Common myeloid progenitor, CD34-positive (primary cell): Measurements from ENCODE around the gene ZNF791.

Source experiments
- CTCF ChIA-PET: fragments of 350-600 bp; sonication (Branson Sonifier 250); formaldehyde crosslinking; loops from one replicate; lab custom pipeline; 2021; ENCODE audit warnings: antibody characterized with exemption; lab: Charles Lee
- POLR2A ChIA-PET: fragments of 350-600 bp; sonication (Branson Sonifier 250); formaldehyde crosslinking; loops from one replicate; lab custom pipeline; 2021; ENCODE audit warnings: antibody characterized with exemption; lab: Charles Lee
- DNase-seq, 3 donors: peaks; one replicate each; pipeline versions ENCODE4 v3.0.0 to v3.0.0-alpha.2; 2013
- H3K27ac ChIP-seq, 2 experiments: 1 replicate in 1 of 2; 2 replicates in 1 of 2; pipeline ENCODE4 v1.7.0; 2013; ENCODE audit warnings: inconsistent platforms in 2 of 2, low read length in 2 of 2, mild to moderate bottlenecking in 2 of 2, low read depth in 1 of 2, moderate library complexity in 1 of 2; ENCODE audit not compliant: severe bottlenecking in 2 of 2, insufficient read depth in 1 of 2, poor library complexity in 1 of 2
- H3K27me3 ChIP-seq, 5 experiments: replicated peaks in 2 of 5; 1 replicate in 3 of 5; 2 replicates in 2 of 5; pipeline versions ENCODE4 v1.6.1 to v1.7.0; 2013; ENCODE audit warnings: low read length in 4 of 5, mild to moderate bottlenecking in 2 of 5, moderate library complexity in 2 of 5, inconsistent platforms in 1 of 5; ENCODE audit not compliant: insufficient read depth in 5 of 5, control insufficient read depth in 4 of 5
- H3K36me3 ChIP-seq, 4 experiments: 1 replicate in 2 of 4; 2 replicates in 2 of 4; pipeline versions ENCODE4 v1.6.1 to v1.7.0; 2013; ENCODE audit warnings: low read length in 3 of 4, control low read depth in 1 of 4, mild to moderate bottlenecking in 1 of 4; ENCODE audit not compliant: control insufficient read depth in 4 of 4, insufficient read depth in 4 of 4
- H3K4me1 ChIP-seq, 4 experiments: 1 replicate in 3 of 4; 2 replicates in 1 of 4; pipeline versions ENCODE4 v1.6.1 to v1.7.1; 2013; ENCODE audit warnings: low read length in 3 of 4, mild to moderate bottlenecking in 3 of 4, control low read depth in 1 of 4, inconsistent platforms in 1 of 4, moderate library complexity in 1 of 4; ENCODE audit not compliant: control insufficient read depth in 4 of 4, insufficient read depth in 4 of 4; ENCODE audit errors: control extremely low read depth in 1 of 4
- H3K4me3 ChIP-seq, 7 experiments: 1 replicate in 4 of 7; 2 replicates in 3 of 7; pipeline versions ENCODE4 v1.5.1 to v1.7.0; 2013; ENCODE audit warnings: mild to moderate bottlenecking in 7 of 7, low read length in 6 of 7, moderate library complexity in 6 of 7, inconsistent platforms in 2 of 7, low read depth in 2 of 7, control low read depth in 1 of 7; ENCODE audit not compliant: insufficient read depth in 4 of 7, control insufficient read depth in 1 of 7; ENCODE audit errors: extremely low read depth in 1 of 7
- H3K9me3 ChIP-seq, 5 experiments: 1 replicate in 4 of 5; 2 replicates in 1 of 5; pipeline versions ENCODE4 v1.6.1 to v1.7.1; 2013; ENCODE audit warnings: low read length in 4 of 5, mild to moderate bottlenecking in 2 of 5, inconsistent platforms in 1 of 5, low read depth in 1 of 5, moderate library complexity in 1 of 5; ENCODE audit not compliant: control insufficient read depth in 4 of 5, insufficient read depth in 2 of 5; ENCODE audit errors: control extremely low read depth in 1 of 5
- WGBS: methylation state at CpG from one replicate; pipeline ENCODE4 v1.1.5; 2013; ENCODE audit not compliant: insufficient coverage; 5-methylcytosine and 5-hydroxymethylcytosine counted together

The ZNF791 gene

DNA sequence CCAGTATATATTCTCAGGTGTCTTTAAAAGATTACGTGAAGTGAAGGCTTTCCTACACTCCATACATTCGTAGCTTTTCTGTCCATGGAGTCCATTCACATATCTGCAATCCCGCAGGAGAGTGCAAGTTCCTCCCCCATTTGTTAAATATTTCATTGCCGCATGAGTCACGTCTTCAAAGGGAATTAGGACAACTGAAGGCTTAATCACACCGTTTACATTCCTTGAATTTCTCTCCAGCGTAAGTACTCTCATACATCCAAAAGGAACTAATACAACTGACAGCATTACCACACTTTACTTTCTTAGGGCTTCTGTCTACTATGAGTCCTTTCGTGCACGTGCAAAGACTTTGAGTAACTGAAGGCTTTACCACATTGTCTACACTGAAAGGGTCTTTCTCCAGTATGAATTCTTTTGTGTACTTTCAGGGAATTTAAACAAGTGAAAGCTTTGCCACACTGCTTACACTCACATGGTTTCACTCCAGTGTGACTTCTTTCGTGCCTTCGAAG is 30.5 kb upstream of the ZNF791 start:
- WGBS: 98% methylated on average over 10 of the region's 11 CpGs
- Histone ChIP-seq H3K9me3 (peaks cover 12 to 41% (median 26%) of the 10 kb centered on the region in 5 experiments), H3K36me3 (peaks cover 23 to 58% (median 39%) of the 10 kb centered on the region in 4 experiments), H3K27ac (no peak overlapping the region), H3K27me3 (no peaks in the 10 kb centered on the region), H3K4me1 (no peaks in the 10 kb centered on the region), H3K4me3 (no peak overlapping the region)
- ChIA-PET CTCF (no interaction called here), POLR2A (no interaction called here)
- no peak for DNase-seq

DNA sequence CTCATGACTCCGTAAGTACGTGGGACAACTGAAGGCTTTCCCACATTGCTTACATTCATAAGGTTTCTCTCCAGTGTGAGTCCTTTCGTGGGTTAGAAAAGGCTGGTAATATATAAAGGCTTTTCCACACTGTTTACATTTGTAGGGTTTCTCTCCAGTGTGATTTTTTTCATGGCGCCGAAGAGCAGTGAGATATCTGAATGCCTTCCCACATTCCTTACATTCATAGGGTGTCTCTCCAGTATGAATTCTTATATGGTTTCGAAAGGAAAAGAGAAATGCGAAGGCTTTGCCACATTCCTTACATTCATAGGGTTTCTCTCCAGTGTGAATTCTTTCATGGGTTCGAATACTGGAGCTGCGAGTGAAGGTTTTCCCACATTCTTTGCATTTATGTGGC is 29.6 kb upstream of the ZNF791 start:
- ChIA-PET POLR2A (no interaction called here), CTCF (interaction anchor here (1.0 kb wide), 1 partner anchor 14 kb away, joined by 3 read pairs; no protein-coding TSS in a partner anchor)
- H3K36me3 ChIP-seq: peaks cover 23 to 60% (median 37%) of the 10 kb centered on the region in 4 experiments
- H3K9me3 ChIP-seq: peaks cover 12 to 38% (median 26%) of the 10 kb centered on the region in 5 experiments
- no peaks in the 10 kb centered on the region for H3K27me3 ChIP-seq
- H3K4me1 ChIP-seq: no peaks in the 10 kb centered on the region
- no peak for DNase-seq
- peak overlapping the region in 1 of 7 experiments; percentile 11 for H3K4me3 ChIP-seq
- WGBS: 93% methylated on average over 3 of the region's 9 CpGs
- H3K27ac ChIP-seq: no peak overlapping the region

DNA sequence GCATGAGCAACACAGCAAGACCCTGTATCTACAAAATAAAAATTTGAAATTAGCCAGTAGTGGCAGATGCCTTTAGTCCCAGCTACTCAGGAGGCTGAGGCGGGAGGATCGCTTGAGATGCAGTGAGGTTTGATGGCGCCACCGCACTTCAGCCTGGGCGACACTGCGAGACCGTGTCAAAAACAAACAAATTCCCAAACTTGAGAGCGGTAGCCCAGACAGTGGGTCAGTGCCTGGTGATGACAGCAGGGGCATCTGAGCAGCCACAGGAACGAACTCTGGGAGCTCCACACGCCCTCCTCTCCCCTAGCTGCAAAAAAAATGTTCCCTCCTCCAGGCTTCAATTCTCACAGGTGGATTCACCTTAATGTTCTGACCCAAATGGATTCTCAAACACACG is 14.2 kb upstream of the ZNF791 start:
- no peak for DNase-seq
- ChIA-PET POLR2A (no interaction called here), CTCF (interaction anchor here (0.6 to 1.5 kb wide), 3 partner anchors 9 to 28 kb away, joined by 3 read pairs; partner anchors contain the start of genes ZNF490 and ZNF791)
- Histone ChIP-seq H3K9me3 (no peaks in the 10 kb centered on the region), H3K4me3 (no peak overlapping the region), H3K4me1 (no peaks in the 10 kb centered on the region), H3K36me3 (peaks cover 3 to 24% (median 13%) of the 10 kb centered on the region in 4 experiments), H3K27ac (no peak overlapping the region), H3K27me3 (no peaks in the 10 kb centered on the region)
- WGBS: 99% methylated on average over 10 of the region's 11 CpGs

DNA sequence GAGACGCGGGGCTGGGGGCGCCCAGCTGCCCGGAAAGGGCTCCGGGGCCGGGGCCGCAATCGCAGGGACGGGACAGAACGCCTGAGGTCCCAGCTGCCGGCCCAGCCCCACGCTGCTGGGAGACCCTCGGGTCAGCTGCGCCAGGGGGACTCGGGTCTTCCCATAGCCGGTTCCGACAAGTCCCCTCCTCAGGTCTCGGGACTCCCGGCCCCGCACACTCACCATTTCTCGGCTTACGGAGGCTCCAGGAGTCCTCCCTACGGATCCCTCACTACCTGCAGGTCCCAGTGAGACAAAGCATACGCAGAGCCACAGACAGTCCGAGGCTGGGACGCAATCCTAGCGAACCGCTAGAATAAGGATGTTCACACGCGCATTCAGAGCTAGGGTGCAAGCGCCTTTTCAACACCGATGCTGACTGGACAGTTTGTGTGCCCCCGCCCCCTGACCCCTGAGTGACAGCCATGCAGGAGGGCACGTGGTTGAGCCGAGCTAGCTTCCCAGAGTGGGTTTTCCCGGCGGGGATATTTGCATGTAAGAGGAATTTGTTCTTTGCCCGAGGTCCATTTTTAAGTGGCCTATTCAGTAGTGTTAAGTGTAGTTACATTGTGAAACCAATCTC is 13.7 kb upstream of the ZNF791 start:
- no peak overlapping the region for H3K27ac ChIP-seq
- H3K36me3 ChIP-seq: peaks cover 3 to 24% (median 14%) of the 10 kb centered on the region in 4 experiments
- DNase-seq: no peak
- H3K4me1 ChIP-seq: no peaks in the 10 kb centered on the region
- H3K9me3 ChIP-seq: no peaks in the 10 kb centered on the region
- 93% methylated on average over 27 of the region's 38 CpGs for WGBS
- H3K4me3 ChIP-seq: no peak overlapping the region
- ChIA-PET POLR2A (no interaction called here), CTCF (interaction anchor here (1.1 to 1.5 kb wide), 2 partner anchors 8 to 14 kb away, joined by 3 read pairs; partner anchors contain the start of genes ZNF490 and ZNF791)
- H3K27me3 ChIP-seq: no peaks in the 10 kb centered on the region

DNA sequence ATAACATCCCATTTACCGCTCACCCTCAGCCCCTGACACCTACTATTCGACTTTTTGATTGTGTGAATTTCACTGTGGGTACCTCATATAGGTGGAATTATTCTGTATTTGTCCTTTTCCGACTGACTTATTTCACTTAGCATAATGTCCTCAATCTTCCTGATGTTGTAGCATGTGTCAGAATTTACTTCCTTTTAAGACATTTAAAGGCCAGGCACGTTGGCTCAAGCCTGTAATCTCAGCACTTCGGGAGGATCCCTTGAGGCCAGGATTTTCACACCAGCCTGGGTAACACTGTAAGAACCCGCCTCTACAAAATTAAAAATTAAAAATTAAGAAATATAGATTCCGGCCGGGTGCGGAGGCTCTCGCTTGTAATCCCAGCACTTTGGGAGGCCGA is 13.1 kb upstream of the ZNF791 start:
- H3K4me3 ChIP-seq: no peak overlapping the region
- H3K4me1 ChIP-seq: no peaks in the 10 kb centered on the region
- DNase-seq: no peak
- CTCF ChIA-PET: interaction anchor here (1.5 kb wide), 1 partner anchor 8 kb away, joined by 3 read pairs; no protein-coding TSS in a partner anchor
- H3K27me3 ChIP-seq: no peaks in the 10 kb centered on the region
- POLR2A ChIA-PET: no interaction called here
- no peaks in the 10 kb centered on the region for H3K9me3 ChIP-seq
- H3K27ac ChIP-seq: no peak overlapping the region
- 89% methylated on average over 7 of the region's 11 CpGs for WGBS
- peaks cover 3 to 27% (median 16%) of the 10 kb centered on the region in 4 experiments for H3K36me3 ChIP-seq

DNA sequence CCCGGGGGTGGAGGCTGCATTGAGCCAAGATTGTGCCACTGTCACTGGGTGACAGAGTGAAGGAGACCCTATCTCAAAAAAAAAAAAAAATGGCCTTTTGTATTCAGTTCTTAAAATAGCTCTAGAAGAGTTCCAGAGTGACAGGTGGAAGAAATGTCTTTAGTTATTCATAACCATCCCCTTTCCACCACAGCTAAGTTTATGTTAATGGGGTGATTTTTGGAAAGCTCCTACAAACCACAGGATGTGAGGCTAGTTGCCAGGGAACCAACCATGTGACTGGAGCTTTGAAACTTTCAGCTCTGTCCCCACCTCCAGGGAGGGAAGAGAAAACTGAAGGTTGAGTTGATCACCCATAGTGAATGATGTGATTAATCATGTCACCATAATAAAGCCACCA is 7.0 kb upstream of the ZNF791 start:
- H3K27ac ChIP-seq: no peak overlapping the region
- CTCF ChIA-PET: interaction anchor here (1.1 to 2.2 kb wide), 7 partner anchors 10 to 68 kb away, joined by 3 to 12 read pairs (median 4); no protein-coding TSS in a partner anchor
- POLR2A ChIA-PET: interaction anchor here (0.8 to 1.0 kb wide), 2 partner anchors 13 to 36 kb away, joined by 3 read pairs; no protein-coding TSS in a partner anchor

DNA sequence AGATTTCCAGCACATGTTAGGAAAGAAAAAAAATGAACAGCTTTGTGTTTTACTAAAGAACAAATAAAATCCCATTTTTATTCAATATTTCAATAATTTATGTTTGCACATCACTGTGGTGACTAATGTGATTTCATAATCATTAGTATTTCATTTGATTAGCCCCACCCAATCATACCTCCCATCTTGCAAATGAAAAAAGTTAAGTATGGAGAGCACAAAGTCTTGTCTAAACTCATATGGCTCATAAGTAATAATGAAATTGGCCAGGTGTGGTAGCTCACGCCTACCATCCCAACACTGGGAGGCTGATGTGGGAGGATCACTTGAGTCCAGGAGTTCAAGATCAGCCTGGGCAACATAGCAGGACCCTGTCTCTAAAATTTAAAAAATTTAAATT is 3.9 kb upstream of the ZNF791 start:
- POLR2A ChIA-PET: interaction anchor here (0.6 kb wide), 1 partner anchor 75 kb away, joined by 3 read pairs; the partner anchor contains the start of gene DHPS

More for the DNA sequence above, 7.0 kb upstream of the ZNF791 start:
- 83% methylated on average over 1 of the region's 1 CpG for WGBS
- Histone ChIP-seq H3K36me3 (peaks cover 3 to 22% (median 20%) of the 10 kb centered on the region in 4 experiments), H3K27me3 (no peaks in the 10 kb centered on the region), H3K9me3 (no peaks in the 10 kb centered on the region), H3K4me3 (no peak overlapping the region), H3K4me1 (peaks cover 3 to 16% (median 8%) of the 10 kb centered on the region in 4 experiments)
- peak; percentile 58 to 89 (median 87) for DNase-seq

More for the DNA sequence above, 3.9 kb upstream of the ZNF791 start:
- Histone ChIP-seq H3K4me3 (no peak overlapping the region), H3K4me1 (peaks cover 3 to 33% (median 23%) of the 10 kb centered on the region in 4 experiments), H3K27me3 (no peaks in the 10 kb centered on the region), H3K9me3 (no peaks in the 10 kb centered on the region), H3K36me3 (peaks cover 5 to 21% (median 16%) of the 10 kb centered on the region in 4 experiments), H3K27ac (no peak overlapping the region)
- whole genome bisulfite sequencing: 100% methylated on average over 1 of the region's 1 CpG
- no peak for DNase-seq
- CTCF ChIA-PET: no interaction called here
